Thymus (tissue), 11 donors: ENCODE results near the gene MAP2K5. TPM values are rescaled to one million over a fixed set of nuclear protein-coding genes. Genes with fewer than 3 reads are reported as not detected.

Source experiments
- DNase-seq, 9 donors: peaks; one replicate each; pipeline ENCODE4 v3.0.0-alpha.2; 2013; ENCODE audit warnings: low spot score in 9 of 9, low read depth in 6 of 9, missing footprints in 1 of 9
- H3K27ac ChIP-seq, 2 donors: one replicate each; pipeline ENCODE4 v1.5.1; 2013; ENCODE audit warnings: control low read depth in 1 of 2, low read depth in 1 of 2, low read length in 1 of 2, mild to moderate bottlenecking in 1 of 2, moderate library complexity in 1 of 2
- H3K27me3 ChIP-seq, 2 donors: one replicate each; pipeline ENCODE4 v1.5.1; 2013; ENCODE audit warnings: low read length in 1 of 2; ENCODE audit not compliant: control insufficient read depth in 2 of 2, insufficient read depth in 1 of 2
- H3K36me3 ChIP-seq, 2 donors: one replicate each; pipeline ENCODE4 v1.5.1; 2013; ENCODE audit warnings: low read length in 1 of 2, mild to moderate bottlenecking in 1 of 2, moderate library complexity in 1 of 2; ENCODE audit not compliant: control insufficient read depth in 2 of 2, insufficient read depth in 2 of 2
- H3K4me1 ChIP-seq, 2 donors: one replicate each; pipeline ENCODE4 v1.5.1; 2013; ENCODE audit warnings: low read length in 2 of 2; ENCODE audit not compliant: control insufficient read depth in 2 of 2, insufficient read depth in 2 of 2
- H3K4me3 ChIP-seq, 2 donors: one replicate each; pipeline ENCODE4 v1.5.1; 2013; ENCODE audit warnings: low read length in 2 of 2, control low read depth in 1 of 2, mild to moderate bottlenecking in 1 of 2
- H3K9me3 ChIP-seq, 2 donors: one replicate each; pipeline ENCODE4 v1.5.1; 2013; ENCODE audit warnings: low read length in 1 of 2, mild to moderate bottlenecking in 1 of 2; ENCODE audit not compliant: control insufficient read depth in 2 of 2, insufficient read depth in 1 of 2
- WGBS: extraction: QIAGEN DNeasy Blood & Tissue Kit; methylation state at CpG from one replicate; pipeline ENCODE4 v1.1.7; 2013; 5-methylcytosine and 5-hydroxymethylcytosine counted together
- polyA plus RNA-seq: library from polyadenylated mRNA; stranded (reverse); fragments of 200-250 nt; gene quantifications from one replicate; pipeline ENCODE4 v1.2.3, GENCODE V29; 2013
- total RNA-seq: library from RNA; stranded (reverse); fragments of 120-200 nt; gene quantifications from one replicate; pipeline ENCODE4 v1.2.4, GENCODE V29; 2013
- donor health status: healthy.

MAP2K5 gene
- total and polyA plus RNA-seq, 2 donors, result 9.4 to 16.3 TPM

GRCh38 chr15:67815036-67815592, 272.6 kb downstream of the MAP2K5 start:
- H3K9me3 ChIP-seq, result peaks cover under 1 to 2% of the 10 kb centered on the region in 2 donors
- no peak overlapping the region for H3K27ac ChIP-seq
- H3K4me3 ChIP-seq, result no peak overlapping the region
- WGBS, result 93% methylated on average over 5 of the region's 5 CpGs
- no peaks in the 10 kb centered on the region for H3K36me3 ChIP-seq
- H3K4me1 ChIP-seq, result peaks cover 0 to 5% of the 10 kb centered on the region in 2 donors
- DNase-seq, result no peak
- H3K27me3 ChIP-seq, result peaks cover 28 to 36% of the 10 kb centered on the region in 2 donors

GRCh38 chr15:67816668-67817067, 274.2 kb downstream of the MAP2K5 start:
- peaks cover 3 to 12% of the 10 kb centered on the region in 2 donors for H3K9me3 ChIP-seq
- H3K4me1 ChIP-seq, result peaks cover 3 to 8% of the 10 kb centered on the region in 2 donors
- no peak overlapping the region for H3K27ac ChIP-seq
- DNase-seq, result no peak
- no peaks in the 10 kb centered on the region for H3K36me3 ChIP-seq
- H3K4me3 ChIP-seq, result no peak overlapping the region
- peaks cover 43 to 52% of the 10 kb centered on the region in 2 donors for H3K27me3 ChIP-seq
- 97% methylated on average over 3 of the region's 3 CpGs for WGBS

- Histone ChIP-seq H3K9me3 (peaks cover 4 to 12% of the 10 kb centered on the region in 2 donors), H3K36me3 (no peaks in the 10 kb centered on the region), H3K4me3 (no peak overlapping the region), H3K27me3 (peaks cover 60 to 63% of the 10 kb centered on the region in 2 donors), H3K4me1 (peaks cover 3 to 10% of the 10 kb centered on the region in 2 donors), H3K27ac (no peak overlapping the region)
- 92% methylated on average over 3 of the region's 3 CpGs for WGBS
- no peak for DNase-seq
Measured at GRCh38 chr15:67818464-67818863, 276.0 kb downstream of the MAP2K5 start.

GRCh38 chr15:67819636-67820035, 277.1 kb downstream of the MAP2K5 start:
- H3K27ac ChIP-seq, result no peak overlapping the region
- no peak overlapping the region for H3K4me3 ChIP-seq
- peaks cover 71 to 75% of the 10 kb centered on the region in 2 donors for H3K27me3 ChIP-seq
- no peak for DNase-seq
- peaks cover 4 to 15% of the 10 kb centered on the region in 2 donors for H3K9me3 ChIP-seq
- H3K36me3 ChIP-seq, result no peaks in the 10 kb centered on the region
- 20% methylated on average over 19 of the region's 19 CpGs for WGBS
- H3K4me1 ChIP-seq, result peaks cover 3 to 15% of the 10 kb centered on the region in 2 donors

- H3K27me3 ChIP-seq, result peaks cover 78 to 82% of the 10 kb centered on the region in 2 donors
- H3K36me3 ChIP-seq, result no peaks in the 10 kb centered on the region
- no peak for DNase-seq
- peaks cover 3 to 16% of the 10 kb centered on the region in 2 donors for H3K4me1 ChIP-seq
- H3K27ac ChIP-seq, result no peak overlapping the region
- peaks cover 4 to 15% of the 10 kb centered on the region in 2 donors for H3K9me3 ChIP-seq
- H3K4me3 ChIP-seq, result no peak overlapping the region
- WGBS, result 16% methylated on average over 50 of the region's 50 CpGs
Measured at GRCh38 chr15:67820122-67820991, 277.9 kb downstream of the MAP2K5 start.

GRCh38 chr15:67820992-67821783, 278.7 kb downstream of the MAP2K5 start:
- Histone ChIP-seq H3K4me3 (no peak overlapping the region), H3K27ac (no peak overlapping the region), H3K4me1 (peaks cover 6 to 24% of the 10 kb centered on the region in 2 donors), H3K36me3 (no peaks in the 10 kb centered on the region), H3K27me3 (peaks cover 86 to 90% of the 10 kb centered on the region in 2 donors), H3K9me3 (peaks cover 1 to 24% of the 10 kb centered on the region in 2 donors)
- WGBS, result 6% methylated on average over 39 of the region's 39 CpGs
- peak in 3 of 9 donors; percentile 65 to 76 (median 69) for DNase-seq

GRCh38 chr15:67821784-67822440, 279.4 kb downstream of the MAP2K5 start:
- WGBS, result 6% methylated on average over 43 of the region's 43 CpGs
- Histone ChIP-seq H3K27ac (no peak overlapping the region), H3K4me1 (peaks cover 6 to 29% of the 10 kb centered on the region in 2 donors), H3K4me3 (no peak overlapping the region), H3K27me3 (peaks cover 88 to 98% of the 10 kb centered on the region in 2 donors), H3K36me3 (no peaks in the 10 kb centered on the region), H3K9me3 (peaks cover 1 to 27% of the 10 kb centered on the region in 2 donors)
- no peak for DNase-seq

- Histone ChIP-seq H3K4me3 (peak overlapping the region in 1 of 2 donors; percentile 29), H3K4me1 (peaks cover 6 to 29% of the 10 kb centered on the region in 2 donors), H3K36me3 (no peaks in the 10 kb centered on the region), H3K9me3 (peaks cover 1 to 27% of the 10 kb centered on the region in 2 donors), H3K27me3 (peaks cover 89 to 99% of the 10 kb centered on the region in 2 donors), H3K27ac (no peak overlapping the region)
- 8% methylated on average over 46 of the region's 46 CpGs for WGBS
- DNase-seq, result no peak
Measured at GRCh38 chr15:67822537-67823313, 280.2 kb downstream of the MAP2K5 start.
